GM12892 (cell line): ENCODE data around the gene DOCK1.

Experiments used
- POLR2A ChIP-seq: IDR thresholded peaks from 2 replicates; pipeline ENCODE4 v1.6.1; 2011; ENCODE audit warnings: low read depth, low read length, control low read depth
- POLR2AphosphoS5 ChIP-seq: IDR thresholded peaks from 2 replicates; pipeline ENCODE4 v1.6.1; 2011; ENCODE audit warnings: low read depth, low read length, control low read depth

GRCh38 chr10:127079392-127079791 lies 174.2 kb downstream of the DOCK1 start:
- TF ChIP-seq POLR2AphosphoS5 (no peak), POLR2A (no peak)
